GM18511 (cell line): Measurements from ENCODE around the gene PIGR.
"Not testable (repeated sequence)": the region's sequence is repeated elsewhere in the genome, so short reads cannot be mapped to it uniquely, and the experiment has no call there.

ENCODE experiments used
- ATAC-seq: cut with Tn5 transposase; IDR thresholded peaks from one replicate; pipeline ENCODE4 v1.9.1; 2021; ENCODE audit warnings: mild to moderate bottlenecking, moderate library complexity; ENCODE audit not compliant: unreplicated experiment

Gene PIGR

GRCh38 chr1:206937425-206937824, 8.8 kb downstream of the PIGR start:
- no peak for ATAC-seq

DNA sequence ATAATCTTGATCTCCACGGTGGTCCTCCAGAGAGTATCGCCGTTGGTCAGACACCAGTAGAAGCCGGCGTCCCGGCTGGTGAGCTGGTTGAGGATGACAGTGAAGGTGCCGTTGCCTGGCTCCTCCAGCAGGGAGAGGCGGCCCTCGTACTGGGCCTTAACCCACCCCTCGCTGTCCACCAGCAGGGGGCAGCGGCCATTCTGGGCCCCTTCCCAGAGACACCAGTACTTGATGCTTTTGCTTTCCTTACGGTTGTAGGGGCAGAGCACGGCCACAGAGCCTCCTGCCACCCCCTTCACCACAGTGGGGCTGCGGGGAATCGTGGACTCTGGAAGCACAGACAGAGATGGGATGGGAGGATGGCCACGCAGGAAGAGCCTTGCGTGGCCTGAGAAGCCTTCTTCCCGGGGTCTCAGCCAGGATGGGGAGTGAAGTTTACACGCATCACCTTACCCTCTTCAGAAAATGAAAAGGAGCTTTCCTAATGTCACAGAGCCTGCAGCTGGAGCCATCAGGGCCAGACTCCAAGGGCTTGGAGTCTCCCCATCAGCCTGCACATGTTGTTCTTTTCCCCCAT, 10.7 kb downstream of the PIGR start:
- ATAC-seq = no peak

GRCh38 chr1:206933333-206933945, 12.8 kb downstream of the PIGR start:
- no peak for ATAC-seq

DNA sequence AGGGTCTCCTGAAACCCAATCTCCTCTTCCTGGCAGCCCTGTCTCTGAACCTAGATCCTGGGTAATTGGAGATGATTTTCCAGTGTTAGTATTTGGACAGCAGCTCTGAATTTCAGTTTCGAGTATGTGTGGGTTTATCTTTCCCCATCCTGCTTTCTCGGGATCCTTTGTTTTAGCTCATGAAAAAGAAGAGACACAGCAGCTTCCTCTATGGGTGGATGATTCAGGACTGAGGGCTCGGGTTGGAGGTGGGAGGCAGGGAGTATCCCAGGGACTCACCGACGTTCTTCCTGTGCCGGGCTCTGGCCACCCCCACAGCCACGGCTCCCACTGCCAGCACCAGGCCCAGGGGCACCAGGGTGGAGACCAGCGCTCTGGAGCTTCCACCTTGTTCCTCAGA, 14.1 kb downstream of the PIGR start:
- no peak for ATAC-seq

DNA sequence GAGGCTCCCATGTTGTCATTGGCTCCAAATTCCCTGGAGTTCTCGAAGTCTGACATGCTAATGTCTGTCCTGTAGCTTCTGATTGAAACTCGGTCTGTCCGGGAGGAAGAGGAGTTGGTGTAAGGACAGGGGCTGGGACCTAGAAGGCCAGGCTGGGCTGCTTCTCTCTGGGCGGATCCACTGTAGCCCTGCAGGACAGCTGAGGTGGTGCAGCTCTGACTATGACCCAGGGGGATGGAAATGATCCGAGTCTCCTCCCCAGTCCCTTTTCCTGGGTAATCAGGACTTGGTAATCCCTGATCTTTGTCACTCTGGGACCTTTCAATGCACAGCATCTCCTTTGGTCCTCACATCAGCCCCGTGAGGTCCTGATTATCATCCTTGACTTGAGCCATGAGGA, 14.6 kb downstream of the PIGR start:
- no peak for ATAC-seq

- peak; percentile 84 for ATAC-seq
Measured at GRCh38 chr1:206930210-206930798, 16.0 kb downstream of the PIGR start.

- no peak for ATAC-seq
Measured at GRCh38 chr1:206929524-206929923, 16.7 kb downstream of the PIGR start.

DNA sequence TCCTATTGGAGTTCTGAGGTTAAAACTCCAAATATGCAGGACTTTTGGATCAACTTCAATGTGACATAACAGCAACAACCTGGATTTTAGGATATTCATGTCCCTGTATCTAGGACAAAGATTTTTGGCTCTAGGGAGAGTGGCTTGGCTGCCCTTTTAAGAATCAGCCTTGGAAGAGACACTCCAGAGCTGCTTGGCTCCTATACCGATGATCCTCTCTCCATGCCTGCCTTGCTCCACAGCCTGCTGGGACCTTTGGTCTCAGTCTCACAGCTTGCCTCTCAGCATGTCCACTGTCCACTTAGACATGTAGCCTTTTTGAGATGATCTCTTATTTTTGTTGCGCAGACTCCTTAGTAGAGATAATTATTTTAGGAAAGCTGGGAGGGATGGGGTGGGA, 20.0 kb downstream of the PIGR start:
- no peak for ATAC-seq

- ATAC-seq = peak; percentile 62
Measured at GRCh38 chr1:206925106-206925736, 21.0 kb downstream of the PIGR start.

DNA sequence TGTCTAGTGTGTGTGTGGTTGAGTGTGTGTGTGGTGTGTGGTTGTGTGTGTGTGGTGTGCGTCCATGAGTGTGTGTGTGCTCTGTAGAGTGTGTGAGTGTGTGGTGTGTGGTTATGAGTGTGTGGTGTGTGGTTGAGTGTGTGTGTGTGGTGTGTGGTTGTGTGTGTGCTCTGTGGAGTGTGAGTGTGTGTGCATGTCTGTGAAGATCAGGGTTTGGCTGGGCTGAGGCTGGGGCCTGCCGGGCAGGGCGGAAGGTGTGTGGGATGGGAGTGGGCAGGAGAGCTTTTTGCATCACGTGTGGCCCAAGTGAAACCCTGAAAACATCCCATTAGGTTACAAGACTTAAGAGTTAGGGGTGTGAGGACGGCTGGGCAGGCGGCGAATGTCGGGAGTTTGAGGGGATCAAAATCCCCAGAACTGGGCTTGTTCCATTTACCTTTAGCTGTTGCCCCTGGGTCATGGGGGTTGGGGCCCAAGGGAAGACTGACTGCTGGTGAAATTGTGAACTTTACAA, 21.6 kb downstream of the PIGR start:
- ATAC-seq = peak; percentile 30

- ATAC-seq = not testable (repeated sequence)
Measured at GRCh38 chr1:206923961-206924557, 22.2 kb downstream of the PIGR start.

DNA sequence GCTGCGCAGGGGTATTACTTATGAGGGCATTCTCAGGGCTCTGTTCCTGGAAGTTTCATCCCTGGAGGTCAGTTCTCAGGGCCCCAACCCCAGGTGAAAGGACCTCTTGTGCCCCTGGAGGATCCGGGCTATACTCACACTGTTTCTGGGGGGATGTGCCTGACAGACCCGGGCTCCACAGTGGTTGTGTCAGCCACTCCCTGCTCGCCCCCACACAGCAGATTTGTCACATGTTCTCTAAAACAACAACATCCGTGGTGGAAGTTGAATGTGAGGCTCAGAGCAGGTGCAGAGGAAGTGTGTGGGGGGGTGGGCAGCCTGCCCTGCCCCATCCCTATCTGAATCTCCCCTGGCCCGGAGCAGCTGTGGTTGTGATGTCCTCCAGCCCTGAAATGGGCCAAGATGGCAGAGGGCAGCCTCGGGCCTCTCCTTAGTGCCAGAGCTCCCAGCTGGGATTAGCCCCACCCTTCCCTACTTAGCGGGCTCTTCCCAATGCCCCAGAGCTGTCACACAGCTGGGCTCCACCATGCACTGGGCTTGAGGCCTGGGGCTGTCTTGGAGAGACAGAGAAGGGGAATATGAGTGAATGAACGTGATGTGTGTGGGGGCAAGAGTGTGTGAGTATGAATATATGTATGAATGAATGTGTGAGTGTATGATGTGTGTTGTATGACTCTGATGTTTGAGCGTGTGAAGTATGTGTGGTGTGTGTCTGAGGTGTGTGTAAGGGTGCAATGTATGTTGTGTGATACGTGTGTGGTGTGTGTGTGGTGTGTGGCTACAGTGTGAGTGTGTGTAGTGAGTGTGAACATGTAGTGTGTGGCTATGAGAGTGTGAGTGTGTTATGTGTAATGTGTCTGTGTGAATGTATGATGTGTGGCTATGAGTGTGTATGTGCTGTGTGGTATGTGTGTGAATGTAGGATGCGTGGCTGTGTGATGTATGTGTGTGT, 23.0 kb downstream of the PIGR start:
- ATAC-seq = peak; percentile 61

DNA sequence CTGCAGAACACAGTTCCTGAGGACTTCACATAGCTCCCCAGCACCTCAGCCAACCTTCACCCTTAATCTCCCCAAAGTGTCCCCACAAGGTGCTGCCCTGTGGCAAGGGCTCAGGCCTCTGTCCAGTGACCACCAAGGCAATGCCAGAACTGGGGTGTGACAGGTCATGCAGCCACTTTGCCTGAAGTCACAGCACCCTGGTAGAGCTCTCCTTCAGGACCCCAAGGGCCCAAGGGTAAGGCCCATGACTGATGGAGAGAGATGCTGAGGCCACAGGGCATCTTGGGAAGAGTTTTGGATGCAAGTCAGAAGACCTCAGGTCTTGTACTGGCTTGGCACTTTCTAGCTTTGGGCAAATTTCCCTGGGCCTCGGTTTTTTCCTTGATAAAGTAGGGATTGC, 23.7 kb downstream of the PIGR start:
- ATAC-seq = no peak

DNA sequence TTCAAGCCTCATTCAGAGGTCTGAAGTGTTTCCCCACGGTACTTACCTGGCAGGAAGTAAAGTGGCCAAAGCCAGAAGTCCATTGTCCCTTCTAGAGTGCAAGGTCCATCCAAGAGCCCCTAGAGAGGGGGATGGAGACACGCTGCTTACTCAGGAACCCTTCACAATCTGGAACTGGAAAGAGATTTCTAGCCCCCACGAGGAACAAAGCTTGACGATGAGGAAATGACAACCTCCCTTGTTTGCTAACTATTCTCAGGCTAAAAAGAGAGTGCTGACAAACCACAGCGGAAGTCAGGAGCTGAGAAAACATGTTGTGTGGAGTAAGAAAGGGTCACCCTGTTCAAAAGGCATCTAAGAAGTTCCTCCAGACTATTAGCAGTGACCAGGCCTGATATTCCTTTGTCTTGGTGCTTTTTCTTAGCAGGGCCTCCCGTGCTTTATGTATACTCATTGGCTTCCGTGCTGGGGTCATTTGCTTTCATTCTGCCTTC, 24.4 kb downstream of the PIGR start, which contains the start of gene FCMR:
TSS of gene FCMR (minus strand) at position 170 of the 494 bp plus-strand sequence. CDS start at position 83, 87 bp downstream.
- ATAC-seq = no peak

DNA sequence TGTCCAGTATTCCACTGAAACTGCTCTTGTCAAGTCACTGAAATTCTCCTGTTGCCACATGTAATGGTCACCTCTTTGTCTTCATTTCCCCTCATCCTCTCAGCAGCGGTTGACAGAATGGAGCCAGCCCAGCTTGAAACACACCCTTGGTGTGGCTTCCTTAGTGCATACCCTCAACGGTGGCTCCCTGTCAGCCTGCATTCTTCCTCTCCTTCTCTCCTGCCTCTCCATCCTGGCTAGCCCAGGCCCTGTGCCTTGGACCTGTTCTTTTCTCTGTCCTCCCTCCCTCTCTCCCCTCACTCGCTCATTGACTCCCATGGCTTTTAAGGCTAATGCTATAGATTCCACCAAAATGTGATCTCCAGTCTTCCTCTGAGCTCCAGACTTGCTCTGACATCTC, 28.2 kb downstream of the PIGR start:
- ATAC-seq = no peak

DNA sequence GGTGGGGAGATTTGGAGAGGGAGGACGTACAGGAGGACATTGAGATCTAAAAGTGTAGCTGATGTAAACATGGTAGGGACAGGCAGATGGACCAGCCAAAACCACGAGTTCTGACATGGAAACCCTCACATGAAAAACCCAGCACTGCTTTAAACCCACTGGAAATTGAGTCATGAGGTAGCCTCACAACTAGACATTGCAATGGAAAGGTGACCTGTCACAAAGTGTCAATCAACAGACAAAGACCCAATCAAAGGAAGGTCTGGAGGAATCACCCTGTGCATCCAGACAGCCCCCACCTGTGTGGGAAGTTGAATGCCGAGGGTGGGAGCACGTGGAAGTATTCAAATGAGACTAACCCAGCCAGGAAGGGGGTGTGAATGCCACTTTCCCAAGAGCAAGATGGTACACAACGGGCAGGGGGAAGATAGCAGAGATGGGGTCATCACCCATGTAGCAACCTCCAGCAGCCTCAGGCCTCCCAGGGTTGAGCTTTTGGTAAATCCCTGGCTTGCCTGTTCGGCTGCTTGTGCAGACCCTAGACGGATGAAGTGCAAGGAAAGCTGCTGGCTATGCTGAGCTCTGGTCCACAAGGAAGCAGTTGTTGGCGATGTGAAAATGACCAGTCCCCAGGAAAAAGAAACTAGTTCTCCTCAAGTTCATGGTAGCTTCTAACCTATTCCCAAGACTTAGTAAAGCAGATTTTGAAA, 30.1 kb downstream of the PIGR start:
- ATAC-seq = no peak

DNA sequence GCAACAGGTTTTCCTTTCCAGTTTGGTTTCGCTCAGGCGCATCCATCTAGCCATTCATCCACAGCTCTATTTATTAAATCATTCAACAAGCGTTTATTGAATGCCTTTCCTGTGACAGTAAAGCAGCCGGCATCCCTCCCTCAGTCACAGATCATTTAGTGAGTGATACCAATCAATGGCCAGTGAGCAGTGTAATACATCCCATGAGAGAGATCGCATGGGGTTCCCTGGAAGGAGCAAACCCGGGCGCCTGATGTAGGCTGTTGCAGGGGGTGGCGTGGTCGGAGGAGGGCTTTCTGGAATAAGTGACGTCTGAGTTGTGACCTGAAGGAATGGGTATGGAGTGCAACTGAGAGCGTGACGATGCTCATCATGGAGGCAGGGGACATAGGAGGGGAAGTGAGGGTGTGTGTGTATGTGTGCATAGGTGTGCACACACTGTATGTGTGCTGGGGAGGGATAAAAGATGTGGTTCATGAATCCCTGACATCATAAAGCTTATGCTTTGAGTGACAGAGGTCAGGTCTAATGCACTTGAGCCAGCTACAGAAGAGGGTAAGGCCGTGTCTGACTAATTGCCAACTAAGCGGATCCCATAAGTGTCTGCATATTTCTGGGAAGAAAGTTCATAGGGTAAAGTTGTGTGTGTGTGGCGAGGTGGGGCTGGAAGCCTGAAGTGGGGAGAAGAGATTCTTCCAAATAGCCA, 31.1 kb downstream of the PIGR start:
- ATAC-seq = no peak

- no peak for ATAC-seq
Measured at GRCh38 chr1:206913766-206914537, 32.3 kb downstream of the PIGR start.
